GM21529 (cell line): ENCODE results near the gene PSME3.
A peak's percentile ranks its signal among the peaks of the same experiment; 100 is the strongest.

Source experiments
- ATAC-seq: cut with Tn5 transposase; IDR thresholded peaks from one replicate; pipeline ENCODE4 v1.9.1; 2021; ENCODE audit not compliant: unreplicated experiment

PSME3 gene

GRCh38 chr17:42814633-42815399 is 18.4 kb upstream of the PSME3 start:
- ATAC-seq: no peak

- ATAC-seq: no peak
Measured at GRCh38 chr17:42817866-42818265, 15.3 kb upstream of the PSME3 start.

DNA sequence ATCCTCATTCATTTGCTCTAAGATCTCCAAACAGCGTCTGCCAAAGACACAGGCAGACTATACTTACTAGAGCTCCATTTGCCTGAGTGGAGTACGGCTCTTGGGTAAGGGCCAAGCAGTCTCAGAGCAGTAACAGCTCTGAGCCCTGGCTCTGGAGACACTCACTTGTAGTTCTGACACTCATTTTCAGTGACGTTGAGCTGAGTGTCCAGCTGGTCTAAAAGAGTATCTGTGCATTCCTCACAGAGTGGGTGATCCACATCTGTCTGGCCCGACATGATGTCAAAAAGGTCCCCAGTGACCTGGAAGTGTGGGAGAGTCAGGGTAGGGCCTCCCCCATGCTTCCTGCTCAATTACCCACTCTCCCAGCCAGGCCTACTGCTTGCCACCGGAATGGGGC is 14.8 kb upstream of the PSME3 start:
- ATAC-seq: no peak

DNA sequence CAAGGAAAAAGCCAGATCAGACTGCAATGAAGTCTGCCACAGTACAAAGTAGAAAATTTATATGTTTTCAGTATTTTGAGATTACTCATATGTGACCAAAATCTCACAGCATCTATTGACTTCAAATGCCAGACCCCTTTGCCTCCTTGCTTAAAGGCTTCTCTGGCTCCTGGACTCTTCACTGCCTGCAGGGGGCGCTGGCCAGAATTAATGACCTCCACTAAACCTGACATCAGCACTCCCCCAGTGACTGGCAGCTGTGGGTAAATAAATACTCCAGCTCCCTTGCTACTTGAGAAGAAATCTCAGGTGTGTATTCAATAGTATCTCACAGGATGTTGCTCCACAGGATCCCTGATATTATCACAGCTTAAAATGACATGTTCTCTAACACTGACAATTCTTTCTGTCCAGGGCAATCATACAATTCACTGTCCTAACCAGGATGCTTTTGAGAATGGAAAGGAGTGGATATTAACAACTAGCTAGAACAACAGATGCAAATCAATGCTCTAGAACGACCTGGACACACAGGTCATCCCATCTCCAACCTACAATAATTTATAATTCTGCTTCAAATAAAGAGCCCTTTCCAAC is 13.2 kb upstream of the PSME3 start:
- no peak for ATAC-seq

DNA sequence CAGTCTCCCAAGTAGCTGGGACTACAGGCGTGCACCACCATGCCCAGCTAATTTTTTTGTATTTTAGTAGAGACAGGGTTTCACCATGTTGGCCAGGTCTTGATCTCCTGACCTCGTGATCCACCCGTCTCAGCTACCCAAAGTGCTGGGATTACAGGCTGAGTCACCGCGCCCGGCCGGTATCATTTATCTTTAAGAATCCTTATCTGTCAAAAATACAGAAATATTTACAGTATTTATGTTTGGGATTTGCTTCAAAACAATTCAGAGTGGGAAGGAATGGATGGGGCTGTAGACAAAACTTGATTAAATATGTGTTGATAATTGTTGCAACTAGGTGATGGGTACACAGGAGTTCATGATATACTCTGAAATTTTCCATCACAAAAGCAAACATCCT is 12.0 kb upstream of the PSME3 start:
- ATAC-seq: no peak

- ATAC-seq: no peak
Measured at GRCh38 chr17:42827472-42827871, 5.7 kb upstream of the PSME3 start.

DNA sequence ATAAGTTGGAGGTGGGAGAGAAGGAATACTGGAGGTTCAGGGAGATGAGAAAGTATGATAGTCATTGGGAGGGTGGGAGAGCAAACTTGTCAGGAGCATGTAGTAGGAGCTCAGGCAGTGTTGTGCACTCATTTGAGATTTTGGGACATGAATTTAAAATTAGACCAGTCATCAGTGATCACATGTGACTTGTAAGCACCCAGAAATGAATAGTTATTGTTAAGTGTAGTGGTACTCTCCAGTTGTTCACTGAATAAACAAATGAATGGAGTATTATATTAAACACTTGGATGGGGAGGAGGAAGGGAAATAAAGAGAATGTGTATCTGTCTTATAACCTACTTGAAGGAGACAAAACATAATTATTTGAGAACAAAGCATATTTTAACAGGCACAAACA is 2.2 kb upstream of the PSME3 start:
- no peak for ATAC-seq

GRCh38 chr17:42832213-42832933 is 824 bp upstream of the PSME3 start:
- peak; percentile 18 for ATAC-seq

GRCh38 chr17:42833767-42834422 is 698 bp downstream of the PSME3 start:
- ATAC-seq: peak; percentile 15

- no peak for ATAC-seq
Measured at GRCh38 chr17:42835732-42836131, 2.5 kb downstream of the PSME3 start.

DNA sequence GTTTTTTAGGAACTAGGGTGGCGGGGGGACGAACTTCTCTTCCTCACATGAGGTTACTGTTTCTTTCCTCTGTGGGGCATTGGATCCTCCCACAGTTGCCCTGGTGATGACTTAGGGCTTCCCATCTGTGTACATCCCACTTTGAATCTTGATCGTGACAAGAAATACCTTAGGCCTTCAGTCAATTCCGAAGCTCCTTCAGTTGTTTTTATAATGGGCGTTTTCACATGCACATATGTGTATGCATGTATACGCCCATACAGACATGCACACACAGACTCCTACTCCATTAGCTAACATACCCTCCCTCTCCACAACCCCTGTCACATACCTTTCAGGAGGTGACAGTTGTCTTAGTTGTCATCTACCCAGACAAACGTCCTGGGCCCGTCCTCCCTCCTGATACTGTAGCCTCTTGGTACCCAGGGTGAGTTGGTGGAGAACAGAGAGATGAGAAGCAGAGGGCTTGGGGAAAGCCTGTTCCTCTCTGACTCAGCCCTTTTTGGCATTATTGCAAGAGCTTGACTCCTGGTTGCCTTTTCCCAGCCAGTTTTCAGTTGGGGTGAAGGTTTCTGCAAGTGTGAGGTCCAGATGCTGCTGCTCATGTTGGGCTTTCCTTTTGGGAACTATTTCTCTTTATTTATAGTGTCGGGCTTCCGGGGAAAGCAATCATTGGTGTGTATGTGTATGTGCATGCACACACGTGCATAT is 8.9 kb downstream of the PSME3 start:
- no peak for ATAC-seq

- no peak for ATAC-seq
Measured at GRCh38 chr17:42843358-42843934, 10.2 kb downstream of the PSME3 start.

- ATAC-seq: no peak
Measured at GRCh38 chr17:42844271-42844670, 11.1 kb downstream of the PSME3 start, which contains the start of gene AOC2. TSS of gene AOC2 (plus strand) at chr17:42844580. CDS start at chr17:42844627, 47 bp downstream.

- no peak for ATAC-seq
Measured at GRCh38 chr17:42844761-42845555, 11.8 kb downstream of the PSME3 start.

DNA sequence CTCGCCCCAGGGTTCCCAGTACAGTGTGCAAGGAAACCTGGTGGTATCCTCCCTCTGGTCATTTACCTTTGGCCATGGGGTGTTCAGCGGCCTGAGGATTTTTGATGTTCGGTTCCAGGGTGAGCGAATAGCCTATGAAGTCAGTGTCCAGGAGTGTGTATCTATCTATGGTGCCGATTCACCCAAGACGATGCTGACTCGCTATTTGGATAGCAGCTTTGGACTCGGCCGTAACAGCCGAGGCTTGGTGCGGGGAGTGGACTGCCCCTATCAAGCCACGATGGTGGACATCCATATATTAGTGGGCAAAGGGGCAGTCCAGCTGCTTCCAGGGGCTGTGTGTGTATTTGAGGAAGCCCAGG is 12.3 kb downstream of the PSME3 start:
- no peak for ATAC-seq

DNA sequence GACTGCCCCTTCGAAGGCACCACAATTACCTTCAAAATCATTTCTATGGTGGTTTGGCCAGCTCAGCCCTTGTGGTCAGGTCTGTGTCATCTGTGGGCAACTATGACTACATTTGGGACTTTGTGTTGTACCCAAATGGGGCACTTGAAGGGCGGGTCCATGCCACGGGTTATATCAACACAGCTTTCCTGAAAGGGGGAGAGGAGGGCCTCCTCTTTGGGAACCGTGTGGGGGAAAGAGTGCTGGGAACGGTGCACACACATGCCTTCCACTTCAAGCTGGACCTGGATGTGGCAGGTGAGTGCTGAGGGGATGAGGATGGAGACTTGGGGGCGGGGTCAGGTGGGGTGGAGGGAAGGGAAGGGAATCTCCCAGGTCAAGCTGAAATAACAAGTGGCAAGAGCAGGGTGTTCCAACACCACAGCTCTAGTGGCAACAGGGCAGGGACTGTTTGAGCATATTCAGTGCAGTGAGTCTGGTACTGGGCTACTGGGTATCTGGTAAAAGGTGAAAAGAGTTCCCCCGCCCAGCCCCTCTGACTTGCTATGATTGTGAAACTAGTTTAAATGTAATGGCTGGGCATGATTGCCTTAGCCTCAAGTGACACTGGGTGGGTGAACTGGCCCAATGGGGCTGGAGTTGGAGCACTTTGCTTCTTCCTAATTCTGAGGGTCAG is 12.9 kb downstream of the PSME3 start:
- no peak for ATAC-seq

DNA sequence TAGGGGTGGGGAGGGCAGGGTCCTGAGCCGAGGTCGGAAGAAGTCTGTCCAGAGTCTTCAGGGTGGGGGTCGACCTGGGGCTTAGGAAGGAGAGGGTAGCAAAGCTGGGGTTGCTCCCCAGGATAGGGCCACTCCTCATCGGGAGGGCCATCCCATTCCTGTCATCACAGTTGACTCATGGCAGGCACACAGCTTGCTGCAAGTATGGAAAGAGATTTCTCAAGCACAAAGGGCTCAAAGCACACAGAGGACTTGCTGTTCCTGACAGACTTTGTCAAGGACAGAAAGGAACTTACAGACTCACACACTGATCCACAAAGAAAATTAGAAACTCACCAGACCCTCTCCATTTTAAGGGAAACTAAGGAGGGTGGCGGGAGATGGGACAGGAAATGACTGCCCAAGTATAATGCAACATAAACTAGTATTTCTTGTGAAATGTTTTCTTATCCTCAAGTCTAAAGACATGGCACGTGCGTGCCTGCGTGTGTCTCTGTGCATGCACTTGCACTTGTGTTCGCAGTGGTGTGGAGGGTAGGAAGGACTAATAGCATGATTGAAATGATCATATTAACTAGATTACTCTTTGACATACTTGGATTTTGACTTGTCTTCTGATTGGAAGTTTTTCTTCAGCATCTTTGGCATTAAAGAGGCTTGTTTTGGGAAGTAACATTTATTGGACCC is 13.5 kb downstream of the PSME3 start:
- ATAC-seq: no peak

GRCh38 chr17:42848093-42848492 is 14.9 kb downstream of the PSME3 start:
- no peak for ATAC-seq

DNA sequence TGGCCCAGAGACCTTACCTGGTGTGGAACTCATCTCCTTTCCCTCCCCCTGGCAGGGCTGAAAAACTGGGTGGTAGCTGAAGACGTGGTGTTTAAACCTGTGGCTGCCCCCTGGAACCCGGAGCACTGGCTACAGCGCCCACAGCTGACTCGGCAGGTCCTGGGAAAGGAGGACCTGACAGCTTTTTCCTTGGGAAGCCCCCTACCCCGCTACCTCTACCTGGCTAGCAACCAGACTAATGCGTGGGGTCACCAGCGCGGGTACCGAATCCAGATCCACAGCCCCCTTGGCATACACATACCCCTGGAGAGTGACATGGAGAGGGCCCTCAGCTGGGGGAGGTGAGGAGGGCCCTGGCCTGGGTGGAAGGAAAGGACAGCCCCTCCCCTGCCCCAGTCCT is 15.8 kb downstream of the PSME3 start:
- ATAC-seq: no peak
